OCI-LY7 (cell line): Measurements from ENCODE around the gene BLVRB. TPM values are rescaled to one million over a fixed set of nuclear protein-coding genes. Genes with fewer than 3 reads are reported as not detected.

ENCODE experiments used
- BruUV-seq: library from RNA; stranded (reverse); fragments of 400-500 nt; replicated peaks from 2 replicates; lab custom pipeline; 2021; lab: Mats Ljungman, UMichigan
- CTCF ChIA-PET: fragments of 300-600 bp; sonication (Branson Sonifier 250); formaldehyde crosslinking; loops from one replicate; lab custom pipeline; 2022; ENCODE audit warnings: antibody characterized with exemption; ENCODE audit not compliant: unreplicated experiment; lab: Charles Lee
- POLR2A ChIA-PET: fragments of 300-600 bp; sonication (Branson Sonifier 250); formaldehyde crosslinking; loops from one replicate; lab custom pipeline; 2022; ENCODE audit warnings: antibody characterized with exemption; lab: Charles Lee
- DNase-seq: peaks from one replicate; pipeline ENCODE4 v3.0.0-alpha.2; 2015; ENCODE audit warnings: low spot score
- H2AFZ ChIP-seq: fragments of 200-600 bp; sonication (generic), shearing (Covaris generic); 2 replicates; pipeline ENCODE4 v1.6.1; 2014; ENCODE audit warnings: mild to moderate bottlenecking, antibody characterized with exemption, low read length, moderate library complexity
- H3K27ac ChIP-seq: fragments of 200-600 bp; sonication (generic); 2 replicates; pipeline ENCODE4 v1.5.1; 2014; ENCODE audit warnings: mixed run types, low read depth, mild to moderate bottlenecking, moderate library complexity, low read length, inconsistent platforms; ENCODE audit not compliant: poor library complexity, severe bottlenecking
- H3K36me3 ChIP-seq: fragments of 200-600 bp; sonication (generic); 2 replicates; pipeline ENCODE4 v1.6.1; 2014; ENCODE audit warnings: mild to moderate bottlenecking, antibody characterized with exemption, low read length, moderate library complexity, mixed read lengths; ENCODE audit not compliant: insufficient read depth
- H3K4me1 ChIP-seq: fragments of 200-600 bp; sonication (generic); 2 replicates; pipeline ENCODE4 v1.5.1; 2014; ENCODE audit warnings: mild to moderate bottlenecking, low read length; ENCODE audit not compliant: insufficient read depth, poor library complexity, severe bottlenecking
- H3K4me2 ChIP-seq: fragments of 200-600 bp; sonication (generic); 2 replicates; pipeline ENCODE4 v1.6.1; 2014; ENCODE audit warnings: mild to moderate bottlenecking, low read length
- H3K4me3 ChIP-seq: fragments of 200-600 bp; sonication (generic); 2 replicates; pipeline ENCODE4 v1.5.1; 2014; ENCODE audit warnings: mild to moderate bottlenecking, low read depth, low read length; ENCODE audit not compliant: poor library complexity, severe bottlenecking
- H3K79me2 ChIP-seq: fragments of 200-600 bp; sonication (generic); 2 replicates; pipeline ENCODE4 v1.6.1; 2016; ENCODE audit warnings: low read depth, mild to moderate bottlenecking, low read length, moderate library complexity, mixed read lengths; ENCODE audit not compliant: insufficient read depth
- H3K9me2 ChIP-seq: fragments of 200-600 bp; sonication (generic); 2 replicates; pipeline ENCODE4 v1.6.1; 2016; ENCODE audit warnings: mild to moderate bottlenecking, low read length, mixed read lengths; ENCODE audit not compliant: insufficient read depth
- H3K9me3 ChIP-seq: fragments of 200-600 bp; sonication (generic); 2 replicates; pipeline ENCODE4 v1.6.1; 2014; ENCODE audit warnings: mild to moderate bottlenecking, mixed run types, low read length, mixed read lengths
- H4K20me1 ChIP-seq: fragments of 200-600 bp; sonication (generic); 2 replicates; pipeline ENCODE4 v1.6.1; 2014; ENCODE audit warnings: mild to moderate bottlenecking, antibody characterized with exemption, low read length, moderate library complexity, mixed read lengths; ENCODE audit not compliant: insufficient read depth
- EZH2phosphoT487 ChIP-seq: fragments of 200-600 bp; sonication (generic); IDR thresholded peaks from 2 replicates; pipeline ENCODE4 v1.6.1; 2018; ENCODE audit warnings: low read depth, borderline replicate concordance, mild to moderate bottlenecking, mixed run types, antibody characterized with exemption, low read length, moderate library complexity, mixed read lengths
- intact Hi-C: fragments of 100-400 bp; cut with micrococcal nuclease; formaldehyde crosslinking; loops from one replicate; pipeline ENCODE4 v1.10.0; 2022; ENCODE audit not compliant: unreplicated experiment
- total RNA-seq, 2 experiments: library from RNA; depleted of rRNA in 1 of 2; stranded (reverse); fragments of >200 nt in 1 of 2; shearing (Covaris generic) in 1 of 2; gene quantifications; 2 replicates each; pipeline ENCODE4 v1.2.3, GENCODE V29; 2014 to 2022
- TF ChIP-seq, protein P1 (sequence below): fragments of 200-600 bp; sonication (generic); conservative IDR thresholded peaks from 2 replicates; pipeline ENCODE4 v1.5.1; 2014; ENCODE audit warnings: mild to moderate bottlenecking, antibody characterized with exemption, low read length, moderate library complexity, mixed read lengths

Gene BLVRB
- total RNA-seq, 2 experiments from 2014 or later, result 45.0 to 48.5 TPM

DNA sequence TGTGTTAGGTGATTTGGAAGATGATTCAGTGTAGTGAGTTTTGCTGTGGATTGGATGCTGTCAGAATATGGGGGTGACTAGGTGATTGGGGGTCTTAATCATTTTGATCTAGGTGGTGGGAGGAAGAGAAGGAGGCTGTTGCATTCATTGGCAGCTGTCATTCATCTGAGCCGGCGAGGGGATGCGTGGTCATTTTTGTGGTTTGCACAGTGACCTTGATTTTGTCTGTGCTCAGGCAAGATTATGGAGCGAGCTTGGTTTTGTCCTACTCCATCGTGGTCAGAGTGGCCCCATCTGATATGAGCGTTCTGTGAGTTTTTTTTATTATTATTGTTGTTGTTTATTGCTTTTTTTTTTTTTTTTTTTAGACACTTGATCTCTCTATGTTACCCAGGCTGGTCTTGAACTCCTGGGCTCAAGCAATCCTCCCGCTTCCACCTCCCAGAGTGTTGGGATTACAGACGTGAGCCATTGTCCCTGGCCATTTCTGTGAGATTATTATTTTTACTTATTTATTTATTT, 43.3 kb upstream of the BLVRB start:
- DNase-seq, result no peak
- ChIA-PET CTCF (no interaction called here), POLR2A (interaction anchor here (0.6 kb wide), 1 partner anchor 305 kb away, joined by 6 read pairs; no protein-coding TSS in a partner anchor)
- no TSS peak for BruUV-seq
- Histone ChIP-seq H3K4me3 (no peak overlapping the region), H3K4me2 (no peak overlapping the region), H3K9me2 (no peaks in the 10 kb centered on the region), H3K4me1 (no peaks in the 10 kb centered on the region), H2AFZ (no peak overlapping the region), H4K20me1 (no peaks in the 10 kb centered on the region), H3K36me3 (no peaks in the 10 kb centered on the region), H3K79me2 (no peaks in the 10 kb centered on the region), H3K27ac (no peak overlapping the region), H3K9me3 (no peaks in the 10 kb centered on the region)
- TF ChIP-seq, protein P1, sequence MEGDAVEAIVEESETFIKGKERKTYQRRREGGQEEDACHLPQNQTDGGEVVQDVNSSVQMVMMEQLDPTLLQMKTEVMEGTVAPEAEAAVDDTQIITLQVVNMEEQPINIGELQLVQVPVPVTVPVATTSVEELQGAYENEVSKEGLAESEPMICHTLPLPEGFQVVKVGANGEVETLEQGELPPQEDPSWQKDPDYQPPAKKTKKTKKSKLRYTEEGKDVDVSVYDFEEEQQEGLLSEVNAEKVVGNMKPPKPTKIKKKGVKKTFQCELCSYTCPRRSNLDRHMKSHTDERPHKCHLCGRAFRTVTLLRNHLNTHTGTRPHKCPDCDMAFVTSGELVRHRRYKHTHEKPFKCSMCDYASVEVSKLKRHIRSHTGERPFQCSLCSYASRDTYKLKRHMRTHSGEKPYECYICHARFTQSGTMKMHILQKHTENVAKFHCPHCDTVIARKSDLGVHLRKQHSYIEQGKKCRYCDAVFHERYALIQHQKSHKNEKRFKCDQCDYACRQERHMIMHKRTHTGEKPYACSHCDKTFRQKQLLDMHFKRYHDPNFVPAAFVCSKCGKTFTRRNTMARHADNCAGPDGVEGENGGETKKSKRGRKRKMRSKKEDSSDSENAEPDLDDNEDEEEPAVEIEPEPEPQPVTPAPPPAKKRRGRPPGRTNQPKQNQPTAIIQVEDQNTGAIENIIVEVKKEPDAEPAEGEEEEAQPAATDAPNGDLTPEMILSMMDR, result no peak
- TF ChIP-seq EZH2phosphoT487, result no peak
- intact Hi-C loops, result no loop called here

DNA sequence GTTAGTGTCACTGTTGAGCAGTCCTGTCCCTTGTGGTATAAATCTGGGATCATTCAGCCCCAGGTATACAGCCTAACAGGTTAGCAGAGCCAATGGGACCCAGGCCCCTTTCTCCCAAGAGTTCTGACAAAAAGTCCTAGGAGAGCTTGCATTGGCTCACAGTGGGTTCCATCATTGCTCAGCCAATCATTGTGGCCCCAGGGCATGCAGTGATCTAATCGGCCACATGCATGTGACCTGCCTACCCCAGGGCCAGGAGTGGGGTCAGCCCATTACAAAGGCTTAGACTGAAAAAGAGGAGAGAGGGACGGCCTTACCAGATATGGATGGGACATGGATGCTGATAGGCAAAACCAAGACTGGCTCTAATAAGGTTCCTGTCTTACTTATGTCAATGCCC, 42.3 kb upstream of the BLVRB start:
- no peak for TF ChIP-seq EZH2phosphoT487
- TF ChIP-seq, protein P1, result no peak
- DNase-seq, result no peak
- intact Hi-C loops, result no loop called here
- Histone ChIP-seq H3K36me3 (no peaks in the 10 kb centered on the region), H3K9me2 (no peaks in the 10 kb centered on the region), H3K9me3 (no peaks in the 10 kb centered on the region), H3K27ac (no peak overlapping the region), H3K79me2 (no peaks in the 10 kb centered on the region), H2AFZ (no peak overlapping the region), H3K4me1 (no peaks in the 10 kb centered on the region), H3K4me2 (no peak overlapping the region), H4K20me1 (no peaks in the 10 kb centered on the region), H3K4me3 (no peak overlapping the region)
- POLR2A ChIA-PET, result interaction anchor here (0.6 kb wide), 1 partner anchor 9 kb away, joined by 3 read pairs; no protein-coding TSS in a partner anchor
- no TSS peak for BruUV-seq
- CTCF ChIA-PET, result no interaction called here

DNA sequence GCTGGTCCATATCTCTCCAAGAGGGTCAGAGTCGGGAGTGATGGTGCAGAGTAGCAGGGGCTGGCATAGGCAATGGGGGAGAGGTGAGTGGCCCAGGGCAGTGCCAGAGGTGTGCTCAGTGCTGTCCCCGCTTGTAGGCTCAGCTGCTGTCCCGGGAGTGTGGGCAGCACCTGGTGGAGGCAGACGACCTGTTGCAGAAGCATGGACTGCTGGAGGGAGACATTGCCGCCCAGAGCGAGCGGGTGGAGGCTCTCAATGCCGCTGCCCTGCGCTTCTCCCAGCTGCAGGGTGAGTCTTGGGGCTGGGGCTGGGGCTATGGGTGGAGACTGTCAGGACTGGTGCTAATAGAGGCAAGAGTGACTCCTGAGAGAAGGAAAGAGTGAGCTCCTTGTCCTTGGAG, 40.6 kb upstream of the BLVRB start:
- Histone ChIP-seq H3K36me3 (no peaks in the 10 kb centered on the region), H4K20me1 (no peaks in the 10 kb centered on the region), H3K79me2 (no peaks in the 10 kb centered on the region), H2AFZ (no peak overlapping the region), H3K4me2 (no peak overlapping the region), H3K9me2 (no peaks in the 10 kb centered on the region), H3K4me3 (no peak overlapping the region), H3K9me3 (no peaks in the 10 kb centered on the region), H3K4me1 (no peaks in the 10 kb centered on the region), H3K27ac (no peak overlapping the region)
- POLR2A ChIA-PET, result no interaction called here
- CTCF ChIA-PET, result no interaction called here
- BruUV-seq, result no TSS peak
- no peak for TF ChIP-seq EZH2phosphoT487
- TF ChIP-seq, protein P1, result no peak
- DNase-seq, result no peak
- intact Hi-C loops, result no loop called here
